Natural killer cell treated with Interleukin-12 subunit alpha and Interleukin-12 subunit beta and Interleukin-15 and Interleukin-18, amount 100 ng/mL, for 72 hours (primary cell): ENCODE results near the gene IP6K1. TPM values are rescaled to one million over a fixed set of nuclear protein-coding genes. Genes with fewer than 3 reads are reported as not detected.
"Not testable (repeated sequence)": the region's sequence is repeated elsewhere in the genome, so short reads cannot be mapped to it uniquely, and the experiment has no call there.

Experiments
- ATAC-seq, 2 donors: fragments of 150-1000 bp; cut with Tn5 transposase in 1 of 2; sonication (Bioruptor Pico), chemical (Tn5 transposase) in 1 of 2; 2 replicates each; pipeline ENCODE4 v1.10.0; 2021
- DNase-seq: peaks from one replicate; pipeline ENCODE4 v3.0.0; 2022; ENCODE audit warnings: low spot score
- H3K27ac Mint-ChIP-seq, 2 donors: 1 replicate in 1 of 2; 2 replicates in 1 of 2; pipeline ENCODE4 v1.8.0; 2022; ENCODE audit warnings: mixed read lengths in 2 of 2, mild to moderate bottlenecking in 1 of 2, moderate library complexity in 1 of 2
- H3K27me3 Mint-ChIP-seq, 2 donors: 1 replicate in 1 of 2; 2 replicates in 1 of 2; pipeline ENCODE4 v1.8.0; 2022; ENCODE audit warnings: mixed read lengths in 2 of 2
- H3K36me3 Mint-ChIP-seq: one replicate; pipeline ENCODE4 v1.8.0; 2022; ENCODE audit warnings: mixed read lengths
- H3K4me1 Mint-ChIP-seq, 2 donors: 1 replicate in 1 of 2; 2 replicates in 1 of 2; pipeline ENCODE4 v1.8.0; 2022; ENCODE audit warnings: low read depth in 2 of 2, mixed read lengths in 2 of 2, mild to moderate bottlenecking in 1 of 2
- H3K4me3 Mint-ChIP-seq: one replicate; pipeline ENCODE4 v1.8.0; 2022; ENCODE audit warnings: mixed read lengths
- H3K9me3 Mint-ChIP-seq: 2 replicates; pipeline ENCODE4 v1.8.0; 2022; ENCODE audit warnings: mixed read lengths
- total RNA-seq, 2 donors: library from RNA; stranded (reverse); gene quantifications; one replicate each; pipeline ENCODE4 v1.2.3, GENCODE V29; 2022

IP6K1 gene
- total RNA-seq, 2 donors from 2014 or later = 53.4 to 56.7 TPM

DNA sequence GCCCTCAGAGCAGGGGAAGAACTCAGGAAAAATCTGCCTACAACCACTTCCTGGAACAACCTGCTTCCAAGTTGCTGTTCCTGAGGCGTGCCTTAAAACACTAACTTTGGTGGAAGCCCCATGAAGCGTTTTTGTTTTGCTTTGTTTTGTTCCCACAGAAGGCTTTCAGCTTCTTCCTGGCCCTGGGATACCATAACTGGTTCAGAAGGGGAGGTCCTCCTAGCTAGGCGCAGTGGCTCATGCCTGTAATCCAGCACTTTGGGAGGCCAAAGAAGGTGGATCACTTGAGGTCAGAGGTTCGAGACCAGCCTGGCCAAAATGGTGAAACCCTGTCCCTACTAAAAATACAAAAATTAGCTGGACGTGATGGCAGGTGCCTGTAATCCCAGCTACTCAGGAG is 1.2 kb upstream of the IP6K1 start:
- no peak for DNase-seq
- H3K27me3 Mint-ChIP-seq = peaks cover 5 to 7% of the 10 kb centered on the region in 2 donors
- peak overlapping the region; percentile 83 to 95 for H3K27ac Mint-ChIP-seq
- peak overlapping the region; percentile 87 for H3K4me3 Mint-ChIP-seq
- ATAC-seq = no peak
- H3K4me1 Mint-ChIP-seq = peaks cover 17 to 25% of the 10 kb centered on the region in 2 donors
- no peaks in the 10 kb centered on the region for H3K9me3 Mint-ChIP-seq
- H3K36me3 Mint-ChIP-seq = no peaks in the 10 kb centered on the region

DNA sequence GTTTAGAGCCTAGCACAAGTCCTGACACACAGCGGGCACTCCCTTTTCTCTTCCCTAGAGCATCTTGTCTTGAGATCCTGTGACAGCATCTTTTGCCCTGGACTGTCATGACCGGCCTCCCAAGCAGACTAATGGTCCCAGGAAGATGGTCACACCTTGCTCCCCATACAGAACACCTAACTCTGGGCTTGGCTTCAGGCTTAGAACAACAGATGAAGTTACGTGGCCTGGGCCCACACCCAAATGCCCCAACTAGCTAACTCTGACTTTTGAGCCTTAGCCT is 781 bp upstream of the IP6K1 start:
- peak overlapping the region; percentile 87 for H3K4me3 Mint-ChIP-seq
- no peak for ATAC-seq
- no peak for DNase-seq
- peak overlapping the region; percentile 83 to 95 for H3K27ac Mint-ChIP-seq
- no peaks in the 10 kb centered on the region for H3K9me3 Mint-ChIP-seq
- peaks cover 19 to 25% of the 10 kb centered on the region in 2 donors for H3K4me1 Mint-ChIP-seq
- peaks cover 5 to 7% of the 10 kb centered on the region in 2 donors for H3K27me3 Mint-ChIP-seq
- no peaks in the 10 kb centered on the region for H3K36me3 Mint-ChIP-seq

DNA sequence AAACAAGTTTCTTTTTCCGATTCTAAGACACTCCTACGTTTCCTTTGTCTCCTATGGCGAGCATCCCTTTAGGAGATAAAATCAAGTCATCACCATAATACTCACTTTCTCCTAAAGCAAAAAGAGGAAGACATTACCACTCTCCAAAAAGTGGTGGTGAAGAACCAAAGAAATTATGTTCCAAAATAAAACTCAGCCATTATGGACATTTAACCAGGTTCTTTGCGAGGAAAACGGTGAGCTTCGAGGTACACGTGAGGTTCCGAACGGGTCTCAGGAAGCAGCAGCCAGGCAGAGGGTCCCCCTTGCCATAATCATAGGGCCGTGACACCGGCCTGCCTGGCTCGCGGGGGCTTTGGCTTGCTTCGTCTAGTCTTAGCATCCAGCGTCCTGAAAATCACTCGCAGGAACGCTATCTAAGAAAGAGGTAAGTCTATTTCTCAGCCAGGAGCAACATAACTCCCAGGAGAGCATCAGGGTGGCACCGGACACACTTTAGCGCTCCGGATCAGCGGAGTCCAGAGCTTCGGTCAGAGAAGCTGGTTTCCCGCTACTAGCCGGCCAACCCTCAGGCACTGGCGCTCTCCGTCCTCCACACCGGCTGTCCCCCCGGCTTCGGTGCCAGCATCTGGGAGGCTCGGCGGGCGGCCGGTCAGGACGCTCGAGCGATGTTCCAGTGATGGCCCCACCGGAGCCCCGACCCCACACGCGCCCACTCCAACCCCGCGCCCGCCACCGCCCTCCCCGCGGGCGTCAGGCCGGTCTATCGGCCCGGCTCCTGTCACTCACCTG is 581 bp downstream of the IP6K1 start:
- H3K27ac Mint-ChIP-seq = peak overlapping the region; percentile 71 to 93
- peaks cover 23 to 30% of the 10 kb centered on the region in 2 donors for H3K4me1 Mint-ChIP-seq
- DNase-seq (no peak), ATAC-seq (peak; percentile 67 to 70)
- no peaks in the 10 kb centered on the region for H3K9me3 Mint-ChIP-seq
- peaks cover 5 to 7% of the 10 kb centered on the region in 2 donors for H3K27me3 Mint-ChIP-seq
- H3K4me3 Mint-ChIP-seq = peak overlapping the region; percentile 95
- no peaks in the 10 kb centered on the region for H3K36me3 Mint-ChIP-seq

GRCh38 chr3:49782277-49782676 is 4.1 kb downstream of the IP6K1 start:
- H3K4me1 Mint-ChIP-seq = peaks cover 33 to 34% of the 10 kb centered on the region in 2 donors
- H3K4me3 Mint-ChIP-seq, ATAC-seq, H3K36me3 Mint-ChIP-seq, H3K9me3 Mint-ChIP-seq, H3K27me3 Mint-ChIP-seq, DNase-seq, H3K27ac Mint-ChIP-seq: not testable (repeated sequence)

GRCh38 chr3:49781415-49782199 is 4.7 kb downstream of the IP6K1 start:
- H3K4me1 Mint-ChIP-seq = peaks cover 27 to 28% of the 10 kb centered on the region in 2 donors
- DNase-seq = no peak
- H3K27ac Mint-ChIP-seq = no peak overlapping the region
- no peaks in the 10 kb centered on the region for H3K27me3 Mint-ChIP-seq
- H3K9me3 Mint-ChIP-seq = no peaks in the 10 kb centered on the region
- no peaks in the 10 kb centered on the region for H3K36me3 Mint-ChIP-seq
- ATAC-seq = no peak
- no peak overlapping the region for H3K4me3 Mint-ChIP-seq

DNA sequence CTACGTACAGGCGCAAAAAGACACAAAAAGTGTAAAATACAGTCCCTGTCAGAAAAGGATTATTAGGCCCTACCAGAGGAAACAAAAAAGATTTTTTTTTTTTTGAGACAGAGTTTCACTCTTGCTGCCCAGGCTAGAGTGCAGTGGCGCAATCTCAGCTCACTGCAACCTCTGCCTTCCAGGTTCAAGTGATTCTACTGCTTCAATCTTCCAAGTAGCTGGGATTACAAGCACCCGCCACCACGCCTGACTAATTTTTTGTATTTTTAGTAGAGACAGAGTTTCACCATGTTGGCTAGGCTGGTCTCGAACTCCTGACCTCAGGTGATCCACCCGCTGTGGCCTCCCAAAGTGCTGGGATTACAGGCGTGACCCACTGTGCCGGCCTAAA is 5.4 kb downstream of the IP6K1 start:
- not testable (repeated sequence) for DNase-seq, H3K36me3 Mint-ChIP-seq, ATAC-seq, H3K4me3 Mint-ChIP-seq, H3K9me3 Mint-ChIP-seq, H3K27me3 Mint-ChIP-seq
- Mint-ChIP-seq H3K27ac (peak overlapping the region in 1 of 2 donors; percentile 27), H3K4me1 (peaks cover 26 to 27% of the 10 kb centered on the region in 2 donors)

- Mint-ChIP-seq H3K4me1 (peaks cover 23% of the 10 kb centered on the region in 2 donors), H3K27ac (peak overlapping the region in 1 of 2 donors; percentile 27), H3K36me3 (no peaks in the 10 kb centered on the region), H3K27me3 (no peaks in the 10 kb centered on the region), H3K9me3 (no peaks in the 10 kb centered on the region), H3K4me3 (no peak overlapping the region)
- DNase-seq (no peak), ATAC-seq (no peak)
These were observed 6.0 kb downstream of the IP6K1 start for GRCh38 chr3:49780080-49780974.

- no peak overlapping the region for H3K4me3 Mint-ChIP-seq
- peak overlapping the region in 1 of 2 donors; percentile 15 for H3K27ac Mint-ChIP-seq
- ATAC-seq (no peak), DNase-seq (no peak)
- H3K9me3 Mint-ChIP-seq = no peaks in the 10 kb centered on the region
- H3K27me3 Mint-ChIP-seq = no peaks in the 10 kb centered on the region
- H3K4me1 Mint-ChIP-seq = peaks cover 17 to 23% of the 10 kb centered on the region in 2 donors
- H3K36me3 Mint-ChIP-seq = no peaks in the 10 kb centered on the region
These were observed 6.8 kb downstream of the IP6K1 start for GRCh38 chr3:49779358-49780079.

- H3K27me3 Mint-ChIP-seq, H3K4me3 Mint-ChIP-seq, H3K27ac Mint-ChIP-seq, H3K9me3 Mint-ChIP-seq, DNase-seq, ATAC-seq, H3K36me3 Mint-ChIP-seq: not testable (repeated sequence)
- H3K4me1 Mint-ChIP-seq = peaks cover 13 to 20% of the 10 kb centered on the region in 2 donors
These were observed 10.2 kb downstream of the IP6K1 start for GRCh38 chr3:49776101-49776500.

DNA sequence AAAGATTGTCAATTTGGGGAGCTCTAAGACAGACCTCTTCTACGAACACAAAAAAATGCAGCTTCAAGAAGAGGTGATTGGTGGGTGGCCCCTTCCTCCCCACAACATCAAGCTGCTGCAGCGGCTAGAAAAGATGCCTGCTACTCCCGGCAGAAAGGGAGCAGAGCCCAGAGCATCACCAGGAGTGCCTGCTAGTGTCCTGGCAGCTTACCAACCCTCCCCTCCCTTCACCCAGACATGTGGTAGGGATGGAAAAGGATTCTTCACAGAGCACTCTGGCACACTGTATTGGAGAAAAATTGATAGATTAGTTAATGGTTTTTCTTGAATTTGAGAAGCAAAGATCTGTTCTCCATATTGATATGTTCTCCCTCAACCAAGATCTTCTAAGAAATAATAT is 10.8 kb downstream of the IP6K1 start:
- H3K27ac Mint-ChIP-seq = peak overlapping the region in 1 of 2 donors; percentile 21
- DNase-seq (no peak), ATAC-seq (no peak)
- no peak overlapping the region for H3K4me3 Mint-ChIP-seq
- no peaks in the 10 kb centered on the region for H3K9me3 Mint-ChIP-seq
- peaks cover 12 to 16% of the 10 kb centered on the region in 2 donors for H3K4me1 Mint-ChIP-seq
- no peaks in the 10 kb centered on the region for H3K27me3 Mint-ChIP-seq
- no peaks in the 10 kb centered on the region for H3K36me3 Mint-ChIP-seq

GRCh38 chr3:49772703-49773102 is 13.6 kb downstream of the IP6K1 start:
- DNase-seq = no peak
- H3K4me1 Mint-ChIP-seq = peaks cover 0 to 11% of the 10 kb centered on the region in 2 donors
- no peaks in the 10 kb centered on the region for H3K9me3 Mint-ChIP-seq
- H3K27me3 Mint-ChIP-seq = no peaks in the 10 kb centered on the region
- no peak overlapping the region for H3K4me3 Mint-ChIP-seq
- H3K27ac Mint-ChIP-seq = no peak overlapping the region
- no peaks in the 10 kb centered on the region for H3K36me3 Mint-ChIP-seq
- no peak for ATAC-seq

GRCh38 chr3:49771340-49771938 is 14.9 kb downstream of the IP6K1 start:
- Mint-ChIP-seq H3K36me3 (no peaks in the 10 kb centered on the region), H3K27me3 (no peaks in the 10 kb centered on the region), H3K9me3 (no peaks in the 10 kb centered on the region), H3K27ac (no peak overlapping the region), H3K4me1 (peaks cover 0 to 12% of the 10 kb centered on the region in 2 donors), H3K4me3 (no peak overlapping the region)
- DNase-seq = no peak
- ATAC-seq = no peak

GRCh38 chr3:49769926-49770325 is 16.4 kb downstream of the IP6K1 start:
- no peaks in the 10 kb centered on the region for H3K36me3 Mint-ChIP-seq
- H3K27ac Mint-ChIP-seq = no peak overlapping the region
- DNase-seq (no peak), ATAC-seq (no peak)
- H3K27me3 Mint-ChIP-seq = no peaks in the 10 kb centered on the region
- peaks cover under 1 to 9% of the 10 kb centered on the region in 2 donors for H3K4me1 Mint-ChIP-seq
- H3K4me3 Mint-ChIP-seq = no peak overlapping the region
- no peaks in the 10 kb centered on the region for H3K9me3 Mint-ChIP-seq
